Neural cell (in vitro differentiated cells): Measurements from ENCODE around the gene PRDM8. TPM values are rescaled to one million over a fixed set of nuclear protein-coding genes. Genes with fewer than 3 reads are reported as not detected.

ENCODE experiments used
- H2AFZ ChIP-seq: fragments of 200-600, 300-800 bp; sonication (generic), shearing (Covaris generic); 2 replicates; pipeline ENCODE4 v1.6.0; 2014; ENCODE audit warnings: low read depth, mild to moderate bottlenecking, antibody characterized with exemption, low read length, moderate library complexity
- H3F3A ChIP-seq: fragments of 200-600 bp; shearing (Covaris generic); 2 replicates; pipeline ENCODE4 v1.6.1; 2016; ENCODE audit warnings: mild to moderate bottlenecking, moderate library complexity, mixed read lengths, antibody characterized with exemption, low read length; ENCODE audit not compliant: insufficient read depth, poor library complexity, severe bottlenecking
- H3K27ac ChIP-seq: fragments of 200-600, 300-800 bp; sonication (generic), shearing (Covaris generic); 2 replicates; pipeline ENCODE4 v1.5.1; 2014; ENCODE audit warnings: mild to moderate bottlenecking, low read length, moderate library complexity
- H3K27me3 ChIP-seq: fragments of 300-800, 200-600 bp; sonication (generic), shearing (Covaris generic); 2 replicates; pipeline ENCODE4 v1.6.0; 2014; ENCODE audit warnings: mild to moderate bottlenecking, low read depth, low read length, moderate library complexity; ENCODE audit not compliant: insufficient read depth
- H3K36me3 ChIP-seq: fragments of 300-800, 200-600 bp; sonication (generic), shearing (Covaris generic); 2 replicates; pipeline ENCODE4 v1.5.1; 2014; ENCODE audit warnings: mild to moderate bottlenecking, antibody characterized with exemption, low read length, moderate library complexity; ENCODE audit not compliant: insufficient read depth
- H3K4me2 ChIP-seq: fragments of 300-800, 200-600 bp; sonication (generic), shearing (Covaris generic); 2 replicates; pipeline ENCODE4 v1.6.0; 2014; ENCODE audit warnings: mild to moderate bottlenecking, low read length
- H3K4me3 ChIP-seq: fragments of 300-800, 200-600 bp; sonication (generic), shearing (Covaris generic); 2 replicates; pipeline ENCODE4 v1.5.1; 2014; ENCODE audit warnings: mild to moderate bottlenecking, low read length, moderate library complexity
- H3K79me2 ChIP-seq: fragments of 200-600 bp; shearing (Covaris generic); replicated peaks from 2 replicates; pipeline ENCODE4 v1.6.0; 2014; ENCODE audit warnings: mild to moderate bottlenecking, low read length, moderate library complexity; ENCODE audit not compliant: insufficient read depth
- H3K9ac ChIP-seq: fragments of 300-800, 200-600 bp; sonication (generic), shearing (Covaris generic); 2 replicates; pipeline ENCODE4 v1.6.1; 2016; ENCODE audit warnings: mild to moderate bottlenecking, low read length, mixed read lengths
- H3K9me2 ChIP-seq: fragments of 200-600 bp; shearing (Covaris generic); 2 replicates; pipeline ENCODE4 v1.6.1; 2016; ENCODE audit warnings: mild to moderate bottlenecking, low read length, mixed read lengths; ENCODE audit not compliant: insufficient read depth
- H3K9me3 ChIP-seq: fragments of 200-600, 300-800 bp; sonication (generic), shearing (Covaris generic); 2 replicates; pipeline ENCODE4 v1.6.1; 2016; ENCODE audit warnings: mild to moderate bottlenecking, mixed run types, low read length, moderate library complexity, mixed read lengths
- H4K20me1 ChIP-seq: fragments of 200-600 bp; shearing (Covaris generic); 2 replicates; pipeline ENCODE4 v1.6.1; 2016; ENCODE audit warnings: mild to moderate bottlenecking, mixed run types; ENCODE audit not compliant: insufficient read depth
- CTCF ChIP-seq: fragments of 450-650 bp; IDR thresholded peaks from 2 replicates; pipeline ENCODE4 v1.5.1; 2014; ENCODE audit warnings: antibody characterized with exemption, mild to moderate bottlenecking, moderate library complexity; ENCODE audit not compliant: poor library complexity, severe bottlenecking
- EP300 ChIP-seq: fragments of 450-650 bp; conservative IDR thresholded peaks from 2 replicates; pipeline ENCODE4 v1.6.1; 2014; ENCODE audit warnings: antibody characterized with exemption, mild to moderate bottlenecking, moderate library complexity; ENCODE audit not compliant: poor library complexity, severe bottlenecking
- EZH2 ChIP-seq: fragments of 200-600, 300-800 bp; shearing (Covaris generic), sonication (generic); IDR thresholded peaks from 2 replicates; pipeline ENCODE4 v1.6.1; 2014; ENCODE audit warnings: antibody characterized with exemption, low read length, borderline replicate concordance, mild to moderate bottlenecking; ENCODE audit not compliant: insufficient read depth, poor library complexity, severe bottlenecking
- MXI1 ChIP-seq: fragments of 450-650 bp; conservative IDR thresholded peaks from 2 replicates; pipeline ENCODE4 v1.6.1; 2014; ENCODE audit warnings: antibody characterized with exemption, mild to moderate bottlenecking; ENCODE audit not compliant: poor library complexity, severe bottlenecking
- POLR2AphosphoS5 ChIP-seq: IDR thresholded peaks from 2 replicates; pipeline ENCODE4 v1.6.1; 2012
- RAD21 ChIP-seq: fragments of 450-650 bp; conservative IDR thresholded peaks from 2 replicates; pipeline ENCODE4 v1.6.1; 2014; ENCODE audit warnings: antibody characterized with exemption, mild to moderate bottlenecking, moderate library complexity
- REST ChIP-seq: IDR thresholded peaks from 2 replicates; pipeline ENCODE4 v1.6.1; 2012; ENCODE audit warnings: borderline replicate concordance
- SMC3 ChIP-seq: fragments of 450-650 bp; conservative IDR thresholded peaks from 2 replicates; pipeline ENCODE4 v1.6.1; 2014; ENCODE audit warnings: antibody characterized with exemption, mild to moderate bottlenecking, moderate library complexity; ENCODE audit not compliant: poor library complexity
- TAF1 ChIP-seq: IDR thresholded peaks from 2 replicates; pipeline ENCODE4 v1.6.1; 2012; ENCODE audit warnings: low read depth
- polyA plus RNA-seq: library from polyadenylated mRNA; depleted of rRNA; stranded (reverse); fragments of >200 nt; gene quantifications from 2 replicates; pipeline ENCODE4 v1.2.3, GENCODE V29; 2014

PRDM8 gene
- polyA plus RNA-seq, 1 donor from 2014 or later, result 0.46 TPM

DNA sequence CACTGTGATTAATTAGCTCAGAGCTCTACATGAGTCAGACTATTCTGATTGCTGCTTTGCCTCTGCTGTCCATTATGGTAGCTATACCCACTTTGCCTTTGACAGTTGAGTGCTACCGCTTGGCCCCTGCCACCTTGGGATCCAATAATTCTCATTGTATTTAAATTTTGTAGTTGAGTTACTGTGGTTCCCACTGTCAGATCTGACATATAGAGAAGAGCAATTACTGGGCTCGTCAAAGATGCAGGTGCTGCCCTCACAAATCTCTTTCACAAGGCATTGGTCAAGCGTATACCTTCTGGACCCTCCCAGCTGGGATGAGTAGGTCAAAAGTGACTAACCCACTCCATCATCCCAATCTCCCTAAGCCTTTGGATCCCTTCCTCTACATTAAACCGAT, 18.3 kb upstream of the PRDM8 start:
- Histone ChIP-seq H3F3A (no peaks in the 10 kb centered on the region), H3K79me2 (no peaks in the 10 kb centered on the region), H2AFZ (no peak overlapping the region), H3K9me3 (no peaks in the 10 kb centered on the region), H3K36me3 (no peaks in the 10 kb centered on the region), H3K4me3 (no peak overlapping the region), H3K27me3 (peaks cover 24% of the 10 kb centered on the region), H3K9ac (no peak overlapping the region), H3K27ac (no peak overlapping the region), H4K20me1 (no peaks in the 10 kb centered on the region), H3K9me2 (no peaks in the 10 kb centered on the region), H3K4me2 (no peak overlapping the region)
- TF ChIP-seq MXI1 (no peak), POLR2AphosphoS5 (no peak), SMC3 (no peak), TAF1 (no peak), RAD21 (no peak), EZH2 (no peak), EP300 (no peak), CTCF (no peak), REST (no peak)

DNA sequence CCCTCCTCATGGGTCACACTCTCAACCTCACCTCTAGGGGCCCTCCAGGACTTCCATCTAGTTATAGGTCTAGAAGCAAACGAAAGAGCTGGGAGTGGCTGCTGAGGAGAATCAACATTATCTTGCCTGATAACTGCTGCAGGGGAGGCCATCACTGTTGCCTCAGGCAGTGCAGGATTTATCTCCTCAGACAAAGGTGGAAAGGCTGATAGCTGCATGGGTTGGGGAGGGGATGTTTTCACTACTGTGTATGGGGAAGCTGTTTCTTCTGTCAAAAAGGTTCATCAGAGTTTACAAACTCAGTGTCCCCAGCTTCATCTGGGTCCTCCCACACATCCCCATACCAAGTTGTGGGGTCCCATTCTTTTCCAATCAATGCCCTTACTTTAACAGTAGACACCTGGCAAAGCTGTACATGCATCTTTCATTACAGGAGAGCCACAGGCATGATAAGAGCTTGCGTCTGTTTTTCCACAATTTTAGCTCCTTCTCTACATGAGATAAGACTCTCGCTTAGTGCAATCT, 17.6 kb upstream of the PRDM8 start:
- no peaks in the 10 kb centered on the region for H3K79me2 ChIP-seq
- no peak overlapping the region for H3K27ac ChIP-seq
- no peak overlapping the region for H3K4me2 ChIP-seq
- no peaks in the 10 kb centered on the region for H3F3A ChIP-seq
- H4K20me1 ChIP-seq, result no peaks in the 10 kb centered on the region
- H3K9ac ChIP-seq, result no peak overlapping the region
- H3K9me3 ChIP-seq, result no peaks in the 10 kb centered on the region
- H3K27me3 ChIP-seq, result peaks cover 32% of the 10 kb centered on the region
- no peaks in the 10 kb centered on the region for H3K9me2 ChIP-seq
- TF ChIP-seq RAD21 (no peak), MXI1 (no peak), TAF1 (no peak), EP300 (no peak), SMC3 (no peak), EZH2 (no peak), CTCF (no peak), POLR2AphosphoS5 (no peak), REST (no peak)
- no peak overlapping the region for H3K4me3 ChIP-seq
- no peaks in the 10 kb centered on the region for H3K36me3 ChIP-seq
- no peak overlapping the region for H2AFZ ChIP-seq
